Neural progenitor cell (in vitro differentiated cells): Measurements from ENCODE around the gene ECT2.

Experiments
- CTCF ChIP-seq: fragments of 200-600 bp; sonication (generic); IDR thresholded peaks from 2 replicates; pipeline ENCODE4 v1.5.1; 2017; ENCODE audit warnings: antibody characterized with exemption, mild to moderate bottlenecking
- EZH2 ChIP-seq: fragments of 200-600 bp; sonication (generic); IDR thresholded peaks from 2 replicates; pipeline ENCODE4 v1.6.1; 2017; ENCODE audit warnings: antibody characterized with exemption, mild to moderate bottlenecking, moderate library complexity
- EZH2phosphoT487 ChIP-seq: fragments of 200-600 bp; sonication (generic); IDR thresholded peaks from 2 replicates; pipeline ENCODE4 v1.6.1; 2017; ENCODE audit warnings: antibody characterized with exemption

- TF ChIP-seq CTCF: no peak
- no peak for TF ChIP-seq EZH2phosphoT487
- TF ChIP-seq EZH2: no peak
Measured at GRCh38 chr3:172709774-172710663, 40.5 kb upstream of the ECT2 start.
